HG02852 (cell line): Measurements from ENCODE around the gene TTF1.

Experiments used
- ATAC-seq: cut with Tn5 transposase; IDR thresholded peaks from one replicate; pipeline ENCODE4 v1.9.1; 2021; ENCODE audit warnings: mild to moderate bottlenecking, moderate library complexity; ENCODE audit not compliant: unreplicated experiment

Gene TTF1

DNA sequence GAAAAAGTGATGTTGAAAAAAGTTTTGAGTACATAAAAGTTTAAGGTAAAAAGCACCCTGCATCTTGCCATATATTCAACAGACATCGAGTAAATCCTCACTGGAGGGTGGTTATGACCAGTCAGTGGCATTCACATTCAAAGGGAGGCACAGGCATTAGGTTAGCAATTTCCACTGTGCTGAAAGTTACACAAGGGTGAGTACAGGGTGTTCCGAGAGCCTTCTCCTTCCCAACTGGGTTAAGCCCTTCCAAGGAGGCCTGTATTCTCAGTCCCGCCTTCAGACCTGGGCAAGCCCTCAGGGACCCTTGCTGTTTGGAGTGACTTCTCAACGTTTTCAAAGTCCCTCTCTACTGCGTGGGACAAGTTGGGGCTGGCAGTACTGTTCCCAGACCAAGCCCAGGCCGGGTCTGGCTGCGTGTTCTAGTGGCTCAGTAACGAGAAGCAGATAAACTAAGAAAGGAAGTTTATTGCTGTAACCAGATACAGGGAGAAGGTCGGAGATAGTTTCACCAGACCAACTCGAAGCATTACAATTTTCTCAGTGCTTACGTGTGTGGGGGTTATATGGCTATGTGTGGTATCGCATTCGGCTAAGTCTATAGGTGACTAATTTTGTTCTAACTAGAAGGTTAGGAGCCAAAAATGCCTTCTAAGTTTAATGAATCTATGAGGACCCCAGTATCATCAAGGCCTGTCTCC lies 38.9 kb downstream of the TTF1 start:
- no peak for ATAC-seq

GRCh38 chr9:132366481-132366880 lies 40.2 kb downstream of the TTF1 start:
- ATAC-seq: no peak

DNA sequence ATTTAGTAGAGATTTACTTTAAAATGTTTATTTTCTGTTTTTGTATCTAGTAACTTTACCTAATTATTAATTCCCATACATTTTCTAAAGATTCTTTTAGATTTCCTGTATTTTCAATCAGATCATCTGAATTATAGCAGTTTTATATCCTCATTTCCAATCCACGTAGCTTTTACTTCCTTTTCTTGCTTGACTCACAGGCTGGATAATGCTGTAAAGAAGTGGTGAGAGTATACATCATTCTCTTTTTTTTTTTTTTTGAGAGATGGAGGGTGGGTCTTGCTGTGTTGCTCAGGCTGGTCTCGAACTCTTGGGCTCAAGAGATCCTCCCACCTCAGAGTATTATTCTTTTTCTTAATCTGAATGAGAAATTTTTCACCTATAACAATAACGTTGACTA lies 40.7 kb downstream of the TTF1 start:
- ATAC-seq: no peak

- no peak for ATAC-seq
These were observed 42.6 kb downstream of the TTF1 start for GRCh38 chr9:132364068-132364467.

DNA sequence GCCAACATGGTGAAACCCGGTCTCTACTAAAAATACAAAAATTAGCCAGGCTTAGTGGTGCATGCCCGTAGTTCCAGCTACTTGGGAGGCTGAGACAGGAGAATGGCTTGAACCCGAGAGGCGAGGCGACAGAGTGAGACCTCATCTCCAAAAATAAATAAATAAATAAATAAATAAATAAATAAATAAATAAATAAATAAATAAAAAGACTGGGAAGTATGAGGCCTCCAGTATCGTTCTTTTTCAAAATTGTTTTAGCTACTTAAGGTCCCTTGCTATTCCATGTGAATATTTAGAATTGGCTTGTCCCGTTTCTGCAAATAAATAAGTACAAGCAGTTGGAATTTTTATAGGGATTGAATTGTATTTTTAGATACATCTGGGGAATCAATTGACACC lies 48.9 kb downstream of the TTF1 start:
- ATAC-seq: no peak

GRCh38 chr9:132356324-132356924 lies 50.2 kb downstream of the TTF1 start:
- no peak for ATAC-seq

DNA sequence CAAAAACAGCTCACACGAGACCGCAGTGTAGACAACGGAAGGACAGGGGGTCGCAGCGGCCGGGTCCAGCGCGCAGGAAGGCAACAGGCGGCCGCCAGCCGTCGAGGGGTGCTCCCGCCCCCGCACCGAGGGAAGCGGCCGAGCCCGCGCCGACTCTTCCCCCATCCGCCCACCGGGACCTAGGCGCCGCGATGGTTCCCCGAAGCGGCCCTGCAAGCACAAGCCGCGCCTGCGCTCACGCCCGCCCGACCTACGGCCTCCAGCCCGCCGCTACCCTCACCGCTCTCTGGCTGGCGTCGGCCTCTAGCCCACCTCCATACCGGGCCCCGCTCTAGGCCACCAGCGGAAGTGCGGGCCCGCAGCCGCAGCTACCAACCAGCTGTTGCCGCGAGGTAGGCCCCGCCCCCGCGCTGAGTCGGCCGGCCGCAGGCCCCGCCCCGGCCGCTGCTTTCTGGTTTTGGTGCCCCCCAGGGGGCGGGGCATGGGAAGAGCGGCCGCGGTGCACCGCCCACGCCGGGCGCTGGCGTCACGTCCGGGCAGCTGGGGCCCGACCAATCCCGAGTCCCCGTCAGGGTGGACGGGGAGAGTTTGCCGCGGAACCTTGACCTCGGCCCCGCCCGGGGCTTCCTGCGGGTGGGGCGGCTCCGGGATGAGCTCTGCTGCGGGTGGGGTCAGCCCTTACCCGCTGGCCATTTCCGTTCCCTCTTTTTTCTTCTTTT lies 51.8 kb downstream of the TTF1 start, which contains the start of gene SETX:
Gene SETX, minus strand, starts transcription at position 350 of the 719 bp plus-strand sequence. CDS start 5,558 bp downstream, outside the sequence.
- peak; percentile 84 for ATAC-seq

- ATAC-seq: no peak
These were observed 55.1 kb downstream of the TTF1 start for GRCh38 chr9:132351404-132352045.

DNA sequence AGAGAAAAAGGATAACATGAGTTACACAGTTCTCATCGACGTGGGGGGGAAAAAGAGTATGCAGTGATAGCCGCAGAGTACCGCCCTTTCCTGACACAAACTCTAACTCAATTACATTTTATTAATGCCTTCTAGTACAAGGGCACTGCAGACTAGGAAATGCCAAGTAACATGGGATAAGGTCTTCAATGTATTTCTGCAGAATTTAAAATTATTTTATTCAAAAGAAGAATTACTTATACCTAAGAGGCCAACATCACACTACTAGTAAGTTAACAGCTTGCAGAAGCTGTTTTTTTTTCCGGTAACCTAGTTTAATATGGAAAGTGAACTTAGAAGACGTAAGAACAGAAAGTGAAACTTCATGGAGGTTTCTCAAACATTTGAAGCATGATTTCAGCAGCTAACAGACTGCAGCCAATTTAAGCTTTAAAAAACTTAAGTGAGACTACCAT lies 55.8 kb downstream of the TTF1 start:
- ATAC-seq: no peak

GRCh38 chr9:132348676-132349075 lies 58.0 kb downstream of the TTF1 start:
- no peak for ATAC-seq

- ATAC-seq: no peak
These were observed 60.5 kb downstream of the TTF1 start for GRCh38 chr9:132346177-132346576.

- no peak for ATAC-seq
These were observed 65.3 kb downstream of the TTF1 start for GRCh38 chr9:132341177-132341840.

DNA sequence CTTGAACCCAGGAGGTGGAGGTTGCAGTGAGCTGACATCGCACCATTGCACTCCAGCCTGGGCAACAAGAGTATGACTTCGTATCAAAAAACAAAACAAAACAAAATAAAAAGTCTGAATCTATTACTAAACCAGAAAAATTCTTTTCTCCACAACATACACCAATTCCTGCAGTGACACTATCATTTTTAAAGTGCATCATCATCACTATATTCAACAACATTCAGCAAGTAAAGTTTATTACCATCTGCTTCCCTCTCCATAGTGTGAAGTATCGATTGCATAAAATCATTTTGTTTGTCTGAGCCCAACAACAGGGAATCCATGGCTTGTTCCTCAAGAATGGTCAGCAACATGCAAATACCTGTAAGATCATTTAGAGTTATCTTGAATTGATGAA lies 72.3 kb downstream of the TTF1 start:
- ATAC-seq: no peak

- ATAC-seq: no peak
These were observed 73.1 kb downstream of the TTF1 start for GRCh38 chr9:132333556-132333955.

DNA sequence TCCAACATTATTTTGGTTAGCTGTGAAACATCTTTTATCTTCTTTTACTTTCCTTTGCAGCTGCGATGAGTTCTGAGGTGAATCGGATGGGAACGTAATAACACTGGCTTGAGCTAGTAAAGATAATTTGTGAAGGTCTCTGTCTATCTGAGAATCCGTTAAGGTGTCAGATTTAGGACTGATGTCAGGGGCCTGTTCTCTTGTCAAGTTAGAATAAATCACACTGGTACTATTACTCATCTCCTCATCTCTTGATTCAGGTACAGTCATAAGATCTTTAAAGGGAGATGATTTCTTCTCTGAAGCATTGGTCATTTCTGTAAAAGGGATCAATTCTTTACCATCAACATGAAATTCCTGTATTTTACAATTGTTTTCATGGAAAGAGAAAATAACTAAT lies 78.1 kb downstream of the TTF1 start:
- ATAC-seq: no peak

- ATAC-seq: no peak
These were observed 79.1 kb downstream of the TTF1 start for GRCh38 chr9:132327537-132327936.
